Activated naive CD4-positive, alpha-beta T cell treated with anti-CD3 and anti-CD28 coated beads, Interleukin-2, amount 10 ng/mL, durations not matched to agents 7 days and 5 days (primary cell): Measurements from ENCODE around the gene CCNF.
A peak's percentile ranks its signal among the peaks of the same experiment; 100 is the strongest.
"Not testable (repeated sequence)": the region's sequence is repeated elsewhere in the genome, so short reads cannot be mapped to it uniquely, and the experiment has no call there.

Source experiments
- CTCF ChIA-PET: fragments of 350-600 bp; sonication (Branson Sonifier 250); formaldehyde crosslinking; loops from one replicate; lab custom pipeline; 2021; ENCODE audit warnings: antibody characterized with exemption; lab: Charles Lee
- DNase-seq: peaks from one replicate; pipeline ENCODE4 v3.0.0-alpha.2; 2020
- H3K27ac Mint-ChIP-seq: one replicate; pipeline ENCODE4 v1.8.0; 2021; ENCODE audit warnings: mild to moderate bottlenecking, moderate library complexity, mixed read lengths
- H3K27me3 Mint-ChIP-seq: one replicate; pipeline ENCODE4 v1.8.0; 2021; ENCODE audit warnings: mild to moderate bottlenecking, mixed read lengths
- H3K36me3 Mint-ChIP-seq: one replicate; pipeline ENCODE4 v1.8.0; 2021; ENCODE audit warnings: mixed read lengths
- H3K4me1 Mint-ChIP-seq: one replicate; pipeline ENCODE4 v1.8.0; 2021; ENCODE audit warnings: mixed read lengths
- H3K4me3 Mint-ChIP-seq: one replicate; pipeline ENCODE4 v1.8.0; 2021; ENCODE audit warnings: mild to moderate bottlenecking, moderate library complexity, mixed read lengths
- H3K9me3 Mint-ChIP-seq: one replicate; pipeline ENCODE4 v1.8.0; 2021; ENCODE audit warnings: mixed read lengths

CCNF gene

DNA sequence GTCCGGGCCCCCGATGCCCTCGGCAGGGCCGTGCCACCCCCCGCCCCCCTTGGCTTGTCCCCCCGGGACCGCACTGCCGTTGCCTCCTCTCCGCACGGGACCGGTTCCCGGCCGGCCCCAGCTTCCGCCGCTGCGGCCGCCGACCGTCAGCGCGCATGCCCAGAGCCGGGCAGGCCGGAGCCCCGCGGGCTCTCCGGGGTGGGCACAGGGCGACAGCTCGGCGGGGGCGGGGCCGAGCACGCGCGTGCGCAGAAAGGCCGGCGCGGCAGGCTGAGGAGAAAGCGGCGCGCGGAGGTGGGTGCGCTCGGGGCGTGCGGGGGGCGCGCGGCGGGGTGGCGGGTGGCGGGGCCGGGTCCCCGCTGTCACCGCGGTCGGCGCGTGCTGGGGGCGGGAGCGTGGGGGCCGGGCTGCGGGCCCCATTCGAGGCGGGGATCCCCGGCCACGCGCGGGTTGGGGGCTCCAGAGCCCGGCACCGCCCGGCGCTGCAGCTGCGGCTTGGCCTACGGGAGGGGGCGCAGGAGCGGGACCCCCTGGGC, 45.7 kb downstream of the CCNF start, which contains the start of gene TBC1D24:
TBC1D24 (plus strand) TSS at position 251 of the 536 bp plus-strand sequence. CDS start 21,022 bp downstream, outside the sequence.
- Mint-ChIP-seq H3K4me1 (peaks cover 14% of the 10 kb centered on the region), H3K27ac (no peak within 1 kb of the TSS), H3K36me3 (no peaks in the 10 kb centered on the region), H3K4me3 (peak within 1 kb of the TSS; percentile 75), H3K9me3 (no peaks in the 10 kb centered on the region), H3K27me3 (peaks cover 58% of the 10 kb centered on the region)
- CTCF ChIA-PET, result interaction anchor here (1.0 to 1.2 kb wide), 2 partner anchors 13 to 26 kb away, joined by 3 to 5 read pairs; no protein-coding TSS in a partner anchor
- peak; percentile 84 for DNase-seq

DNA sequence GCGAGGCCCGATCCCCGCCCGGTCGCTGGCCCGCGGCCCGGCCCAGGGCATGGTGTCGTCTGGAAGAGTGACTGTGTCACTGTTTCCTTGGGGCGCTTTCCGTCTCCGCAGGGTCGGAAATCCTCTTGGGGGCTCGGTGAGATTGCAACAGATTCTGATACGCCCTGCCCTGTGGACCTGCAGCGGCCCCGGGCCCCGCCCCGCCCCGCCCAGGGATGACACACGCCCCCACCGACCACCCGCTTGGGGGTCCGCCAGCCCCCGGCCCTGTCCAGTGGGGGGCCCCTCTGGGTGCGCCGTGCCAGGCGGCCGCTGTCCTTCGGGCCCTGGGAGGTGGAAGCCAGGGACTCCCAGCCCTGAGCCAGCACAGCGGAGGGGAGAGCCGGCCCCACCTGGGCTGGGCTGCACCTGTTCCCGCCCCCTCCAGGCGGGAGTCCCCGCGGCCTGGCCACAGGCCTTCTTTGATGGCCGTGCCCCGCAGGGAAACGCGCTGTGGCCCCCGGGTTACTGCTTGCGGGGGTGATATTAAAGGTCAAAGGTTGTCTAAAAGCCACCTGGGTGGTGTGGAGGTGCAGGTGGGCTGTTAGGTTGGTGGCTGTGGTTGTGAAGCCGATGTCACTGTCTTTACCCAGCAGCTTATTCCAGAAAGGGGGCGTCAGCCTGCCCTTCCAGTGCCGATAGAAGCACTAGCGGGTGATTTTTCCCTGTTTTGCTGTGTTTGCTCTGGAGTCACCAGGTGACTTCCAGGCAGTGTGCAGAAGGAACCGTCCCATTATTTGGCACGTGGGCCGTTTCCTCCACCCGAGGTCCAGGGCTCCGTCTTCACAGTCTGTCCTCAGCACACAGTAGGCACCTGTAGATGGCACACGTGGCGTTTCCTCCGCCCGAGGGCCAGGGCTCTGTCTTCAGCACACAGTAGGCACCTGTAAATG, 46.4 kb downstream of the CCNF start:
- Mint-ChIP-seq H3K36me3 (no peaks in the 10 kb centered on the region), H3K9me3 (no peaks in the 10 kb centered on the region), H3K27me3 (peaks cover 51% of the 10 kb centered on the region), H3K27ac (no peak overlapping the region), H3K4me3 (peak overlapping the region; percentile 64), H3K4me1 (peaks cover 14% of the 10 kb centered on the region)
- DNase-seq, result peak; percentile 55
- CTCF ChIA-PET, result interaction anchor here (1.0 to 1.2 kb wide), 2 partner anchors 14 to 25 kb away, joined by 3 to 5 read pairs; no protein-coding TSS in a partner anchor

DNA sequence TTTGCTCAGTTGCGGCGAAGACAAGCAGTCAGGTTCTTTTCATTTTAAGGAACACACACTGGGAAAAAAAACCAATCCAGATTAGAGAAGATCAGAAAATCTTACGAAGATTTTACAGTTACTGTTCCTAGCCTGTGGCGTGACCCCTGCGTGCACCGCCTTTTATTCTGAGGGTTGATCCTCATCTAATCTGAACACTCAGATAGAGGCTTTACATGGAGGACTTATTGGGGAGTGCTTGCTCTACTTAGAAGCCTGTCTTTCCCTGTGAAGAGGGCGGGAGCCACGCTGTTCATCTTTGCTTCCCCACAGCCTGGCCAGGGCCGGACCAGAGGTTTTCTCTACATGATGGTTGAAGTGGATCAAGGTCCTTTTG, 47.1 kb downstream of the CCNF start:
- CTCF ChIA-PET, result interaction anchor here (1.3 kb wide), 1 partner anchor 10 kb away, joined by 3 read pairs; no protein-coding TSS in a partner anchor

DNA sequence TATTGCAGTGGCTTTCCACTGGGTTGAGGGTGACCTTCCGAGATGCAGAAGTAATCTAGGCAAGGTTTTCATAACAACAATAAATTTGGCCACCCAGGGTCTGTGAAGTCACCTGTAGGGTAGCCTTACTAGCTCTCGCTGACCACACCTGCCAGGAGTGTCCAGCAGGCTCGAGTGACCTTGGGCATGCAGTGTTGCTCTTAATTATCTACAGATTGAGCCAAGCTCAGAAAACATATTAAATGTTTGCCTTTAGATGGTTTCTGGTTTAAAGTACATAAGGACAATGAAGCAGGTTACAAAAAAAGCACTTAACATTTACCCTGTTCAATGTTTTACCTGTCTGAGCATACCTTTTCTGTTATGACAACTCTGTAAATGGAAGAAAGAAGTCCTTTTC, 47.5 kb downstream of the CCNF start:
- no peak overlapping the region for H3K27ac Mint-ChIP-seq
- H3K27me3 Mint-ChIP-seq, result peaks cover 44% of the 10 kb centered on the region
- DNase-seq, result no peak
- no peaks in the 10 kb centered on the region for H3K9me3 Mint-ChIP-seq
- H3K4me1 Mint-ChIP-seq, result peaks cover 14% of the 10 kb centered on the region
- H3K4me3 Mint-ChIP-seq, result peak overlapping the region; percentile 63
- H3K36me3 Mint-ChIP-seq, result no peaks in the 10 kb centered on the region
- CTCF ChIA-PET, result interaction anchor here (1.3 kb wide), 1 partner anchor 10 kb away, joined by 3 read pairs; no protein-coding TSS in a partner anchor

More for the DNA sequence above, 47.1 kb downstream of the CCNF start:
- no peaks in the 10 kb centered on the region for H3K9me3 Mint-ChIP-seq
- DNase-seq, result no peak
- peaks cover 47% of the 10 kb centered on the region for H3K27me3 Mint-ChIP-seq
- H3K27ac Mint-ChIP-seq, result no peak overlapping the region
- no peaks in the 10 kb centered on the region for H3K36me3 Mint-ChIP-seq
- H3K4me1 Mint-ChIP-seq, result peaks cover 14% of the 10 kb centered on the region
- H3K4me3 Mint-ChIP-seq, result peak overlapping the region; percentile 63

DNA sequence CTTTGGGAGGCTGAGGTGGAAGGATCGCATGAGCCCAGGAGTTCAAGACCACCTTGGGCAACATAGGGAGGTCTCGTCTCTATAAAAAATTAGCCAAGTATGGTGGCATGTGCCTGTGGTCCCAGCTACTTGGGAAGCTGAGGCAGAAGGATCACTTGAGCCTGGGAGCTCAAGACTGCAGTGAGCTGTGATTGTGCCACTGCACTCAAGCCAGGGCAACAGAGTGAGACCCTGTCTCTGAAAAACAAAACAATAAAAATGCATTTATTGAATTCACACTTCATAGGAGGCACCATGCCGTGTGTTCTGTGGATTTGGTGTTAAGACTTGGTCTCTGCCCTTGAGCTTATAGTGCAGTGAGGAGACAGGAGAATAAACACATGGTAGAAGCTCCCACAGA, 48.1 kb downstream of the CCNF start:
- no peak for DNase-seq
- CTCF ChIA-PET, result interaction anchor here (1.3 kb wide), 1 partner anchor 9 kb away, joined by 3 read pairs; no protein-coding TSS in a partner anchor
- no peaks in the 10 kb centered on the region for H3K9me3 Mint-ChIP-seq
- peaks cover 38% of the 10 kb centered on the region for H3K27me3 Mint-ChIP-seq
- H3K4me1 Mint-ChIP-seq, result peaks cover 14% of the 10 kb centered on the region
- H3K4me3 Mint-ChIP-seq, result no peak overlapping the region
- H3K36me3 Mint-ChIP-seq, result no peaks in the 10 kb centered on the region
- H3K27ac Mint-ChIP-seq, result no peak overlapping the region

DNA sequence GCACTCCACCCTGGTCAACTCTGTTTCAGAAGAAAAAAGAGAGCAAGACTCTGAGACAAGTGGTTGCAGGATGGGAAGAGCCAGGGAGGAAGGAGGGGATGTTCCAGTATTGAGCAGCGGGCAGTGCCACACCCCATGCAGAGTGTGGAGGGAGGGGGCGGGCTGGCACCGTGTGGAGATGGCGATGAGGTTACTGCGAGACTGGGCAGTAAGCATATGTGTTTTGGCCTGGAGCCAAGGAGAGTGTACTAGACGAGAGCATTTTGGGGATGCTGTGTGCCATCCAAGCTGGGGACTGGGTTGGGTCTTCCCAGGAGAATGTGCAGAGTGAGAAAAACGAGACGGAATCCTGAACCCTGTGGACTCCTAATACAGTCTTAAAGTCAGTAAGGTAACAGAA, 49.0 kb downstream of the CCNF start:
- H3K4me1 Mint-ChIP-seq, result peaks cover 10% of the 10 kb centered on the region
- no peaks in the 10 kb centered on the region for H3K9me3 Mint-ChIP-seq
- CTCF ChIA-PET, result interaction anchor here (0.7 to 1.0 kb wide), 2 partner anchors 23 to 121 kb away, joined by 3 to 4 read pairs; no protein-coding TSS in a partner anchor
- H3K36me3 Mint-ChIP-seq, result no peaks in the 10 kb centered on the region
- peaks cover 28% of the 10 kb centered on the region for H3K27me3 Mint-ChIP-seq
- H3K4me3 Mint-ChIP-seq, result no peak overlapping the region
- no peak overlapping the region for H3K27ac Mint-ChIP-seq
- DNase-seq, result no peak

DNA sequence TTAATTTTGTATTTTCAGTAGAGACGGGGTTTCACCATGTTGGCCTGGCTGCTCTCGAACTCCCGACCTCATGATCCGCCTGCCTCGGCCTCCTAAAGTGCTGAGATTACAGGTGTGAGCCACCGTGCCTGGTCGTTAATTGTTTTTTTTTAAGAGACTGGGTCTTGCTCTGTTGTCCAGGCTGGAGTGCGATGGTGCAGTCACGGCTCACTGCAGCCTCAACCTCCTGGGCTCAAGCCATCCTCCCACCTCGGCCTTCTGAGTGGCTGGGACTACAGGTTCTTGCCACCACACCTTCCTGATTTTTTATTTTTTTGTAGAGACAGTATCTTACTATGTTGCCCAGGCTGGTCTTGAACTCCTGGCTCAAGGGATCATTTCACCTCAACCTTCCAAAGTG, 50.7 kb downstream of the CCNF start:
- H3K36me3 Mint-ChIP-seq, H3K4me3 Mint-ChIP-seq, H3K4me1 Mint-ChIP-seq, CTCF ChIA-PET, H3K9me3 Mint-ChIP-seq, DNase-seq, H3K27ac Mint-ChIP-seq: not testable (repeated sequence)
- peaks cover 20% of the 10 kb centered on the region for H3K27me3 Mint-ChIP-seq

DNA sequence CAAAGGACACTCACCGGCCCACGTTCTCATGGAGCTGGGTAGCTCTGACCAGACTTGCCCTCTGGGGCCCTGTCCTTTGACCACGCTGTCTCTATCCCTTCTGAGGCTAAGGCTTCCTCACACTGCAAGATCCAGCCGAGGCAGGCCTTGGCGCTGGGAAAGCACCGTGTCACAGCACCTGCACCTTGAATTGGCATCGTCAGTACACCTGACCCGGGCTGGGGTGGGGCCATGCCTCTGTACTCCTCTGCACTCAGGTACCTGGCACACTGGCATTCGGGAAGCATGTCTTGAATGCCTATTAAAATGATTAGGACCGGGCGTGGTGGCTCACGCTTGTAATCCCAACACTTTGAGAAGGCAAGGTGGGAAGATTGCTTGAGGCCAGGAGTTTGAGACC, 51.7 kb downstream of the CCNF start:
- no peak overlapping the region for H3K27ac Mint-ChIP-seq
- CTCF ChIA-PET, result no interaction called here

DNA sequence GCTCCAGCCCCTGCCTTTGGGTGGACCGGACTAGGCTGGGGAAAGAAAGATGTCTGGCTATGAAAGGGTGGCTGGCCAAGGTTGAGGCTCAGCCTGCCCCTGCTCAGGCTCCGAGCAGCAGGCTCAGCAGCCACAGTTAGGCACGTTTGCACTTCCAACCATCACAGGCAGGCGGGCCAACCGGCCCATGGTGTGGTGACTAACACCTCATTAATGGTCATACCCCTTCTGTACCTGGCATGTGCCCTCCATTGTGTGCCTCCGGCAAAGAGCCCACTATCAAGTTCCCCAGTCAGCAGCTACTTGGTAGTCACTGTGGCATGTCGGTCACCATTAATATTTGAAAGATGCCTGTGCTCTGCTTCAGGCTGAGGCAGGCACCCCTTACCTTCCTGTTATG, 52.4 kb downstream of the CCNF start:
- H3K4me3 Mint-ChIP-seq, result no peak overlapping the region
- CTCF ChIA-PET, result no interaction called here
- H3K27me3 Mint-ChIP-seq, result peaks cover 10% of the 10 kb centered on the region
- H3K9me3 Mint-ChIP-seq, result no peaks in the 10 kb centered on the region
- H3K4me1 Mint-ChIP-seq, result peaks cover 5% of the 10 kb centered on the region
- DNase-seq, result no peak
- H3K27ac Mint-ChIP-seq, result no peak overlapping the region
- no peaks in the 10 kb centered on the region for H3K36me3 Mint-ChIP-seq

More for the DNA sequence above, 51.7 kb downstream of the CCNF start:
- Mint-ChIP-seq H3K9me3 (no peaks in the 10 kb centered on the region), H3K36me3 (no peaks in the 10 kb centered on the region), H3K4me1 (peaks cover 8% of the 10 kb centered on the region), H3K4me3 (no peak overlapping the region), H3K27me3 (peaks cover 17% of the 10 kb centered on the region)
- no peak for DNase-seq

DNA sequence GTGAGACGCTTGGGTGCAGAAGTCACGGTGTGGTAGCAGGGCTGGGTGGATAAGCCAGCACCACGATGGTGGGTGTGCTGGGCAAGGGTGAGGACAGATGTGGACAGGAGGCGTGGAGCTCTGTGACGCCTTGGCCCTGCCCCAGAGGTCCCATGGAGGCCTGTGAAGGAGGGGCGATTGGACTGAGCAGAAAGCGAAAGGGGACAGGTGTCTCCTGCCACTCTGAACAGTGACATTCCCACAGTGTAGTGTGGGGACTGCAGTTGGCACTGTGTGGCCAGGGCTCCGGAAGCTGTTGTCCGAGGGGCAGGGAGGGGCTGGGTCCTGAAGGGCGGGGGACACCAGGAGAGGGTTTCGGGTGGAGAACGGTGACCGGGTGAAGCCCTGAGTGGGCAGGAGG, 53.0 kb downstream of the CCNF start:
- peaks cover 12% of the 10 kb centered on the region for H3K27me3 Mint-ChIP-seq
- H3K4me3 Mint-ChIP-seq, result no peak overlapping the region
- no peak for DNase-seq
- peaks cover 11% of the 10 kb centered on the region for H3K4me1 Mint-ChIP-seq
- H3K27ac Mint-ChIP-seq, result no peak overlapping the region
- CTCF ChIA-PET, result no interaction called here
- no peaks in the 10 kb centered on the region for H3K9me3 Mint-ChIP-seq
- no peaks in the 10 kb centered on the region for H3K36me3 Mint-ChIP-seq

DNA sequence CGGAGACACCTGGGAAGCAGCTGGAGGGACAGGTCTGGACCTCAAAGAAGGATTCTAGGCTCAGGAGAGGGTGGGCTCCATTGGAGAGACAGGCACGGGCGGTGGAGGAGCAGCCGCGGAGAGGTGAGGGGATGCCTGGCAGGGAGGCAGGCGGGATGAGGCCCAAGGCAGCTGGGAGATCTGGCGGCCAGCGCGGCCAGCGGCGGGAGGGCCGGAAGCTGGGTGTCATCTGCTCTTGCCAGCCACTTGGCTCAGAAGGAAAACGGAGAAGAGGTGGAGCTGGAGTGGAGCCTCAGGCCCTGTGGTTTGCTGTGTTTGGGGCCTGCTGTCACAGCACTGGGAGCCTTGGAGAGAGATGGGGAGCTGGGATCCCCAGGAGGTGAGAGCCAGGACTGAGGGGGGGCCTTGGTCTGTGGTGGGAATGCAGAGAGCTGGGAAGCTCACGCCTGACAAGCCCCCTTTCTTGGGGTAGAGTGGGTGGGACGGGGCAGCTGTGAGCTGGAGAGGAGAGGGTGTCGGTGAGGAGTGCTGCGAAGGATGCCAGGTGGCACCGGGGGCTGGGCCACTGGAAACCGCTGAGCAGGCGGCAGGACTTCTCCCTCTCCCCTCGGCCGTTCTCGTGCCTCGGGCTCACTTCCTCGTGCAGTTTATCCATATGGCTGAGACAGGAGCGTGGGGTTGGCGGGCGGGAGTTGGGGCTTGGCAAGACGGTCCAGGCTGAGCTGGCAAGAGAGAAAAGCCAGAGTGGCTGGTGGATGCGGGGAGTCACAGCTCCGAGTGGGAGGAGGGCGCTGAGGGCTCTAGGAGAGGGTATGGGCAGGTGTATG, 53.7 kb downstream of the CCNF start:
- H3K27ac Mint-ChIP-seq, result no peak overlapping the region
- H3K27me3 Mint-ChIP-seq, result peaks cover 9% of the 10 kb centered on the region
- no peak overlapping the region for H3K4me3 Mint-ChIP-seq
- CTCF ChIA-PET, result interaction anchor here (0.6 kb wide), 1 partner anchor 332 kb away, joined by 3 read pairs; no protein-coding TSS in a partner anchor
- H3K36me3 Mint-ChIP-seq, result no peaks in the 10 kb centered on the region
- no peak for DNase-seq
- peaks cover 17% of the 10 kb centered on the region for H3K4me1 Mint-ChIP-seq
- no peaks in the 10 kb centered on the region for H3K9me3 Mint-ChIP-seq

DNA sequence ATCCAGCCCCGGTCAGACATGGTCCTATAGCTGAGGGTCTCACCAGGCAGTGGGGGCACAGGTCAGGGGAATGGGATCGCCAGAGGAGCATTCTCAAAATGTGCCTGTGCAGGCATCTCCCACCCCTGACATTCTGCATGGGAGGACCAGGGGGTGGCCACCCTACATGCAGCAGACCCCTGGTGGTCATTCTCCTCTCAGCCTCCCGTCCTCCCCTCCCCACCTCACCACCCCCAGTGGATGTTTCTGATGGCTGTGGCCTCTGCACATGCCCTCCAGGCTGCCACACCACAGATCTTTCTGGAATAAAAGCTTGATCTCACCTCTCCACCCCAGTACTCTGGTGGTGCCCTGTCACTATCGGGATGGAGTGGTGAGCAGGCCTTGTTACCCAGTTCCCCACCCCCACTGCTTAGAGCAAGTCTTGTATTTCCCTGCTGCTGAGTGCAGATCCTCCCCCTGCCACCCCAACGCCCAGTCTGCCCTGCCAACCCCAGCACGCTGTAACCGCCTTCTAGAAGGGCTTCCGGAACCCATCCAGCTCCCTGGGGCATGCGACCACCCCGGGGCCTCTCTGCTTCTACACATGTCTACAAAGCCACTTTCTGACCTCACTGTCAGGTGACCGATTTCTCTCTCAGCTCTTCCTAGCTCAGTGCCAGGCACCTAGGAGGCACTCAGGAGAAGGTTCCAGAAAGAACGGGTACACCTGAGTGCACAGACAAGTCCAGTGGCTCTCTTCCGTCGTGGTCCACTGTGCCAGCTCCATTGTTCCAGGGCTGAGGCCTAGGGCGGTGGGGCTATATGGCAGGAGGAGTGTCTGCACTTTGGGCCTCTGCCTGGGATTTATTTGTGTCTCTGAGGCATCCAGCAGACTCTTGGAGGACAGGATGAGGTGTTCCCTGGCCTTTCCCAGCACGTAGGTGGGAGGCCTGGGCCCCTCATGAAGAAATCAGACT, 55.0 kb downstream of the CCNF start:
- Mint-ChIP-seq H3K27ac (no peak overlapping the region), H3K9me3 (no peaks in the 10 kb centered on the region), H3K4me1 (peaks cover 20% of the 10 kb centered on the region)

More for the DNA sequence above, 55.0 kb downstream of the CCNF start:
- DNase-seq, result no peak
- CTCF ChIA-PET, result interaction anchor here (1.4 kb wide), 1 partner anchor 17 kb away, joined by 3 read pairs; no protein-coding TSS in a partner anchor
- peaks cover 7% of the 10 kb centered on the region for H3K27me3 Mint-ChIP-seq
- no peak overlapping the region for H3K4me3 Mint-ChIP-seq
- no peaks in the 10 kb centered on the region for H3K36me3 Mint-ChIP-seq
